SJSA1 (cell line): ENCODE measurements around the gene LMBR1. TPM values are rescaled to one million over a fixed set of nuclear protein-coding genes. Genes with fewer than 3 reads are reported as not detected.
"Not testable (repeated sequence)": the region's sequence is repeated elsewhere in the genome, so short reads cannot be mapped to it uniquely, and the experiment has no call there.

Experiments
- DNase-seq, 2 experiments: peaks; one replicate each; pipeline ENCODE4 v3.0.0-alpha.2; 2015 to 2020; ENCODE audit warnings: low spot score in 2 of 2, low read depth in 1 of 2
- H3K27ac ChIP-seq: fragments of 250-450 bp; sonication (Bioruptor Pico); 2 replicates; pipeline ENCODE4 v1.5.1; 2020; ENCODE audit warnings: mild to moderate bottlenecking, moderate library complexity
- H3K27me3 ChIP-seq: fragments of 250-450 bp; sonication (Bioruptor Pico); replicated peaks from 2 replicates; pipeline ENCODE4 v1.5.1; 2020; ENCODE audit warnings: mild to moderate bottlenecking, moderate library complexity
- H3K36me3 ChIP-seq: fragments of 250-450 bp; sonication (Bioruptor Pico); 2 replicates; pipeline ENCODE4 v1.5.1; 2020; ENCODE audit warnings: mild to moderate bottlenecking
- H3K4me1 ChIP-seq: fragments of 250-450 bp; sonication (Bioruptor Pico); replicated peaks from 2 replicates; pipeline ENCODE4 v1.6.1; 2021; ENCODE audit warnings: mild to moderate bottlenecking
- H3K4me3 ChIP-seq: fragments of 250-450 bp; sonication (Bioruptor Pico); 2 replicates; pipeline ENCODE4 v1.5.1; 2020; ENCODE audit warnings: mild to moderate bottlenecking
- H3K9me3 ChIP-seq: fragments of 250-450 bp; sonication (Bioruptor Pico); replicated peaks from 2 replicates; pipeline ENCODE4 v1.5.1; 2020; ENCODE audit warnings: mild to moderate bottlenecking
- total RNA-seq: library from RNA; depleted of rRNA; stranded (reverse); fragments of >200 nt; shearing (Covaris generic); gene quantifications from 2 replicates; pipeline ENCODE4 v1.2.3, GENCODE V29; 2014

Gene LMBR1
- total RNA-seq, 1 experiment from 2014 or later: 16.8 TPM

DNA sequence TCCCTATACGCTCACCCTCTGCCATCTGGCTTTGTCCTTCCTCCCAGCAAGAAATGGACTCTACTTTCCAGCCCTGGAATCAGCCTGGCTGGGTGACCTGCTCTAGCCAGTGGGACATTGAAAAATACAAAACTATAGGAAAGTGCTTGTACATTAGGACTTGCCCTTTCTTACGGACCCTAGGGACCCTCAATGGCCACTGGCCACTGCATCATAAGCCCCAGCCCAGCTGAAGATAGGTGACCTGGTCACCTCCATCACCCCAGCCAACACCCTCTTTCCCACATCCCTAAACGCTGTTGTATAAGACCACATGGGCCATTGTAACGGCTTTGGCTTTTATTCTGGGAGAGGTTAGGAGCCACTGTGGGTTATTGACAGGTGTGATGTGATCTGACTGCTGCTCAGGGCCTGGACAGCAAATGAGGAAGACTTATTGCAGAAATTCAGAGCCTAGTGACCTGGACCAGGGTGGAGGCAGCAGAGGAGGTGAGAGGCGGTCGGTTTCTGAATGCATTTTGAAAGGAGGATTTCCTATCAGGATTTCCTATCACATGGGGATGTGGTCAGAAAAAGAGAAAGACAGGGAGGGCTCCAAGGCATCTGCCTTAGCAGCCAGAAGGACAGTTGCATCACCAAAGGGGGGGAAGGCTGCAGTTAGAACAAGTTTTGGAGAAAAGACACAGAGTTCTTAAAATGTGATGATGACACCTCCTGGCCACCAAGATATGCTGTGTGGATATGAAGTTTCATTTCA lies 2.2 kb upstream of the LMBR1 start:
- Histone ChIP-seq H3K36me3 (peaks cover 3% of the 10 kb centered on the region; the same call in 1 of the 2 replicates), H3K27ac (no peak overlapping the region), H3K27me3 (no peaks in the 10 kb centered on the region), H3K4me1 (peaks cover 5% of the 10 kb centered on the region), H3K4me3 (no peak overlapping the region), H3K9me3 (0 out of 2 replicates have a peak, but pooled peaks cover 2% of the 10 kb centered on the region)
- DNase-seq: no peak

DNA sequence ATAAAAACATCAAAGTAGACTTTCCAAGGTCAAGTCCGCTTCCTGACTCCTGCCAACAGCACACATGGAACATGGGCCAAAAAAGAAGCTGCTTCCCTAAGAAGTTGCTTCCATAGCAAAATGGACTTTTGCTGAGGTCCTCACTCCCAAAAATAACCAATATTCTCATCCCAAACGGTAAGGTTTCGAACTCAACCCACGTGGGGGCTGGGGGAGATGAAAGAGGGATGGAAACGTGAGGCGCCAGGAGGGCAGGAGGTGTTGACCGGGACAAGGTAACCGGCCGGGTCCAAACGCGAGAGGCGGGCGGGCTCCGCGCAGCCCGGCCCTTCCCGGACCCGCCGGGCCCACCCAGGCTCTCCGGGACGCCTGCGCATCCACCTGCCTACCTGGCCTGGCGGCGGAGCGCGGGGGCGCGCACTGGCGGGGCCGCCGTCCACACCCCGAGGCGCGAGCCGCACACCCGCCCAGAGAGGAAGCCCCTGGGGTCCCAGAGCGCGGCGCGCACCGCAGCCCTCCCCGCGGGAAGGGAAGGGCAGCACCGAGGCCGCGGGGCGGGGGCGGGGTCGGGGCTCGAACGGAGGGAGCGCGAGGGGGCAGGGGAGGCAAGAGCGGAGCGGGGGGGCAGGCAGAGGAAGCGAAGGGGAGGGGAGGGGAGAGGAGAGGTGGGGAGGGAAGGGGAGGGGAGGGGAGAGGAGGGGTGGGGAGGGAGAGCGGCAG lies 742 bp downstream of the LMBR1 start:
- Histone ChIP-seq H3K27ac (no peak overlapping the region), H3K27me3 (no peaks in the 10 kb centered on the region), H3K4me1 (peaks cover 5% of the 10 kb centered on the region), H3K36me3 (peaks cover 3% of the 10 kb centered on the region; the same call in 1 of the 2 replicates), H3K9me3 (0 out of 2 replicates have a peak, but pooled peaks cover 5% of the 10 kb centered on the region), H3K4me3 (peak overlapping the region; percentile 90)
- no peak for DNase-seq

DNA sequence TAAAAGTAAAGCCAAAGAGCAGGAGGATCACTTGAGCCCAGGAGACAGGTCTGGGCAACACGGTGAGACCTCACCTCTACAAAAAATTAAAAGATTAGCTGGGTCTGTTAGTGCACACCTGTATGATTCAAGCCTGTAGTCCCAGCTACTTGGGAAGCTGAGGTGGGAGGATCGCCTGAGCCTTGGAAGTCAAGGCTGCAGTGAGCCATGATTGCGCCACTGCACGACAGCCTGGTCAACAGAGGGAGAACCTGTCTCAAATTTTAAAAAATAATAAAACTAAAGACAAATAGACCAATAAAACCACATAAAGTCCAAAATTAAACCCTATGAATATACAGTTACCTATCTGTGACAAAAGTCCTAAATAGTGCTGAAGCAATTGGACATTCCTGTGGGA lies 3.2 kb downstream of the LMBR1 start:
- H3K27me3 ChIP-seq: no peaks in the 10 kb centered on the region
- DNase-seq: no peak
- H3K4me1 ChIP-seq: peaks cover 5% of the 10 kb centered on the region
- no peak overlapping the region for H3K27ac ChIP-seq
- peaks cover 3% of the 10 kb centered on the region; the same call in 1 of the 2 replicates for H3K36me3 ChIP-seq
- H3K9me3 ChIP-seq: 0 out of 2 replicates have a peak, but pooled peaks cover 5% of the 10 kb centered on the region
- H3K4me3 ChIP-seq: no peak overlapping the region

DNA sequence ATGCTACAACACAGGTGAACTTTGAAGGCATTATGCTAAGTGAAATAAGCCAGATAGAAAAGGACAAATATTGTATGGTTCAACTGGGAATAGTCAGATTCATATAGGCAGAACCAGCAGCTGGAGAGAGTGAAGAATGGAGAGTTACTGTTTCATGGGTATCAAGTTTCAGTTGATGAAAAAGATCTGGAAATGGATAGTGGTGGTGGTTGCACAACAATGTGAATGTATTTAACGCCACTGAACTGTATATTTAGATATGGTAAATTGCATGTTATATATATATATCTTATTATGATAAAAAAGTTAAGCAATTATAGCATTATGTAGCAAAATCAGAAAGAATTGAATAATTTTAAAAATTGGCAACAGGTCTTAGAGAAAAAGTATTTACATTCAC lies 3.9 kb downstream of the LMBR1 start:
- Histone ChIP-seq H3K27ac (no peak overlapping the region), H3K27me3 (no peaks in the 10 kb centered on the region), H3K4me1 (peaks cover 5% of the 10 kb centered on the region), H3K4me3 (no peak overlapping the region), H3K36me3 (peaks cover 3% of the 10 kb centered on the region; the same call in 1 of the 2 replicates), H3K9me3 (0 out of 2 replicates have a peak, but pooled peaks cover 5% of the 10 kb centered on the region)
- no peak for DNase-seq

DNA sequence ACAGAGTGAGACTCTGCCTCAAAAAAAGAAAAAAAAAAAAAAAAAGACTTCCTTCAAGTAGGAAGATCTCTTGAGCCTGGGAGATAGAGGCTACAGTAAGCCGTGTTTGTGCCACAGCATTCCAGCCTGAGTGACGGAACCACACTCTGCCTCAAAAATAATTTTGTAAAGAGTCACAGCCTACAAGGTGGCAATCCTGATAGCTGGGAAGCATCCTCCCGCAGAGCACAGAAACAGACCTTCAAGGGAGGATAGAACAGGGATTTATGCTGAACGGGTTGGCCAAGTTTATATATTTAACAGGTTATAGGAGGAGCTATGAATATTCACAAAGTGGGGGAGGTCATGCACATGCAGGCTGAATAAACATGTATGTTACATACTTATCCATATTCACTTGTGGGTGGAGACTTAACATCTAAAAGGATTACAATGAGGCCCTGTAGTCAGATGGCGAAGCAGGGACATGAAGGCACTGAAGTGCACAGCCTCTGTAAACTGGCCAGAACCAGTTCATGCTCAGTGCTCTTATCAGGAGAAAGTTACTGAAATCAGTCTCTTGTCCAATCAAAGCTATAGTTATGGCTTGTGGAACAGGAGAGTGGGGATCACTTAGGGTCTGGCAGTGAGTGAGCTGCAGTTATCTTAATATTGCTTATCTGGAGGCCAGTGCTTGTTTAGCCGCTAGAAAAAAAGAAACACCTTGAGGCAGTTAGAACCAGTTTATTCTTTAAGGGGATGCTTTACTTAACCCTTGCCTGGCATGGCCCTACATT lies 6.8 kb downstream of the LMBR1 start:
- no peak overlapping the region for H3K27ac ChIP-seq
- H3K9me3 ChIP-seq: 0 out of 2 replicates have a peak, but pooled peaks cover 3% of the 10 kb centered on the region
- DNase-seq: no peak
- no peaks in the 10 kb centered on the region for H3K36me3 ChIP-seq
- no peak overlapping the region for H3K4me3 ChIP-seq
- H3K27me3 ChIP-seq: no peaks in the 10 kb centered on the region
- H3K4me1 ChIP-seq: no peaks in the 10 kb centered on the region

DNA sequence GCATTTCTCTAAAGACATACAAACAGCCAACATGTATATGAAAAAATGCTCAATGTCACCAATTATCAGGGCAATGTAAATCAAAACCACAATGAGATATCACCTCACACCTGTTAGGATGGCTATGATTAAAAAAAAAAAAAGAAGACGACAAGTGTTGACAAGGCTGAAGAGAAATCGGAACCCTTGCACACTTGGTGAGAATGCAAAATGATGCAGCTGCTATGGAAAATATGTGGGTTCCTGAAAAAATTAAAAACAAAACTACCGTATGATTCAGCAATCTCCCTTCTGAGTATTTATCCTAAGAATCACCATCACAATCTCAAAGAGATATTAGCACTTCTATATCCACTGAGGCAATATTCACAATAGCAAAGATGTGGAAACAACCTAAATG lies 11.3 kb downstream of the LMBR1 start:
- DNase-seq: no peak
- Histone ChIP-seq H3K4me1 (no peaks in the 10 kb centered on the region), H3K9me3 (no peaks in the 10 kb centered on the region), H3K27ac (no peak overlapping the region), H3K27me3 (no peaks in the 10 kb centered on the region), H3K36me3 (no peaks in the 10 kb centered on the region), H3K4me3 (no peak overlapping the region)

DNA sequence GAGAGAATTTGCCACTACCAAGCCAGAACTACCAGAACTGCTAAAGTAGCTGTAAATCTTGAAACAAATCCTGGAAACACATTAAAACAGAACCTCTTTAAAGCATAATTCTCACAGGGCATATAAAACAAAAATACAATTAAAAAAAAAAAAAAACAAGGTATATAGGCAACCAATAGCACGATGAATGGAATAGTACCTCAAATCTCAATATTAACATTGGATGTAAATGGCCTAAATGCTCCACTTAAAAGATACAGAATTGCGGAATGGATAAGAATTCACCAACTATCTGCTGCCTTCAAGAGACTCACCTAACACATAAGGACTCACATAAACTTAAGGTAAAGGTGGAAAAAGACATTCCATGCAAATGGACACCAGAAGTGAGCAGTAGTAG lies 17.2 kb downstream of the LMBR1 start:
- H3K9me3 ChIP-seq: 0 out of 2 replicates have a peak, but pooled peaks cover 3% of the 10 kb centered on the region
- no peak for DNase-seq
- H3K27me3 ChIP-seq: no peaks in the 10 kb centered on the region
- H3K27ac ChIP-seq: no peak overlapping the region
- H3K4me3 ChIP-seq: no peak overlapping the region
- no peaks in the 10 kb centered on the region for H3K36me3 ChIP-seq
- H3K4me1 ChIP-seq: no peaks in the 10 kb centered on the region

DNA sequence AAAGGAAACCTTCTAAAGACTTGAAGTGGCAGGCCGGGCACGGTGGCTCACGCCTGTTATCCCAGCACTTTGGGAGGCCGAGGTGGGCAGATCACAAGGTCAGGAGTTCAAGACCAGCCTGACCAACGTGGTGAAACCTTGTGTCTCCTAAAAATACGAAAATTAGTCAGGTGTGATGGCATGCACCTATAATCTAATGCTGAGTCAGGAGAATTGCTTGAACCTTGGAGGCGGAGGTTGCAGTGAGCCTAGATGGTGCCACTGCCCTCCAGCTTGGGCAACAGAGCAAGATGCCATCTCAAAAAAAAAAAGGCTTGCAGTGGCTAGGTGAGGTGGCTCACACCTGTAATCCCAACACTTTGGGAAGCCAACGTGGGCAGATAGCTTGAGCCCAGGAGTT lies 24.6 kb downstream of the LMBR1 start:
- not testable (repeated sequence) for H3K9me3 ChIP-seq, DNase-seq, H3K4me1 ChIP-seq, H3K27me3 ChIP-seq, H3K4me3 ChIP-seq, H3K36me3 ChIP-seq, H3K27ac ChIP-seq

DNA sequence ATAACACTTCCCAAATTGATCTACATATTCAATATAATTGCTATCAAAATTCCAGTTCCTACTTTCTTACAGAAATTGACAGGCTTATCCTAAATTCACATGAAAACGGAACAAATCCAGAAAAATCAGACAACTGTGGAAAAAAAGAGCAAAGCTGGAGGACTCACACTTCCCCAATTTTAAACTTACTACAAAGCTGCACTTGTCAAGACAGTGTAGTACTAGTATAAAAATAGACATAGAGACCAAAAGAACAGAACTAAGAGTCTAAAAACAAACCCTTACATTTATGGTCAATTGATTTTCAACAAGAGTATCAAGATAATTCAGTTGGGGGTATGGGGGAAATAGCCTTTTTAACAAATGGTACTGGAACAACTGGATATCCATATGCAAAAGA lies 27.5 kb downstream of the LMBR1 start:
- H3K27ac ChIP-seq: no peak overlapping the region
- no peaks in the 10 kb centered on the region for H3K9me3 ChIP-seq
- no peak overlapping the region for H3K4me3 ChIP-seq
- no peak for DNase-seq
- no peaks in the 10 kb centered on the region for H3K27me3 ChIP-seq
- no peaks in the 10 kb centered on the region for H3K36me3 ChIP-seq
- no peaks in the 10 kb centered on the region for H3K4me1 ChIP-seq

DNA sequence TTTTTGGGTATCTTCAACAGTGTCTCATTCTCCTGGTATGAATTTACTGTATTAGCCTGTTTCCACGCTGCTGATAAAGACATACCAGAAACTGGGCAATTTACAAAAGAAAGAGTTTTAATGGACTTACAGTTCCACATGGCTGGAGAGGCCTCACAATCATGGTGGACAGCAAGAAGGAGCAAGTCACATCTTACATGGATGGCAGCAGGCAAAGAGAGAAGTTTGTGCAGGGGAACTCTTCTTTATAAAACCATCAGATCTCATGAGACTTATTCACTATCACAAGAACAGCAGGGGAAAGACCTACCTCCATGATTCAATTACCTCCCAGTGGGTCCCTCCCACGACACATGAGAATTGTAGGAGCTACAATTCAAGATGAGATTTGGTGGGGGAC lies 31.0 kb downstream of the LMBR1 start:
- not testable (repeated sequence) for DNase-seq, H3K4me3 ChIP-seq, H3K4me1 ChIP-seq, H3K27me3 ChIP-seq, H3K27ac ChIP-seq, H3K36me3 ChIP-seq, H3K9me3 ChIP-seq

DNA sequence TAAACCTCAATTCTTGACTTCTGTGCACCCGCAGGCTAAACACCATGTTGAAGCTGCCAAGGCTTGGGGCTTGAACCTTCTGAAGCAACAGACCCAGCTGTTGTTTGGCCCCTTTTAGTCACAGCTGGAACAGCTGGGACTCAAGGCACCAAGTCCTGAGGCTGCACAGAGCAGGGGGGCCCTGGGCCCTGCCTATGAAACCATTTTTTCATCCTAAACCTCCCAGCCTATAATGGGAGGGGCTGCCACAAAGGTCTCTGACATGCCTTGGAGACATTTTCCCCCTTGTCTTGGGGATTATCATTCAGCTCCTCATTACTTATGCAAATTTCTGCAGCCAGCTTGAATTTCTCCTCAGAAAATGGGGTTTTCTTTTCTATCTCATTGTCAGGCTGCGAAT lies 31.8 kb downstream of the LMBR1 start:
- H3K27me3 ChIP-seq: no peaks in the 10 kb centered on the region
- H3K9me3 ChIP-seq: no peaks in the 10 kb centered on the region
- no peaks in the 10 kb centered on the region for H3K36me3 ChIP-seq
- H3K4me3 ChIP-seq: no peak overlapping the region
- no peak overlapping the region for H3K27ac ChIP-seq
- no peaks in the 10 kb centered on the region for H3K4me1 ChIP-seq
- no peak for DNase-seq

DNA sequence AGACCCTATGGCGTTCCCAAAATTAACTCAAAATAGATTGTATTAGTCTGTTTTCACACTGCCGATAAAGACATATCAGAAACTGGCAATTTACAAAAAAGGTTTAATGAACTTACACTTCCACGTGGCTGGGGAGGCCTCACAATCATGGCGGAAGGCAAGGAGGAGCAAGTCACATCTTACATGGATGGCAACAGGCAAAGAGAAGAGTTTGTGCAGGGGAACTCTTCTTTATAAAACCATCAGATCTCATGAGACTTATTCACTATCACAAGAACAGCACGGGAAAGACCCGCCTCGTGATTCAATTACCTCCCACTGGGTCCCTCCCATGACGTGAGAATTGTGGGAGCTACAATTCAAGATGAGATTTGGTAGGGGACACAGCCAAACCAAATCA lies 32.9 kb downstream of the LMBR1 start:
- H3K9me3 ChIP-seq, DNase-seq, H3K4me1 ChIP-seq, H3K27me3 ChIP-seq, H3K36me3 ChIP-seq, H3K27ac ChIP-seq, H3K4me3 ChIP-seq: not testable (repeated sequence)

DNA sequence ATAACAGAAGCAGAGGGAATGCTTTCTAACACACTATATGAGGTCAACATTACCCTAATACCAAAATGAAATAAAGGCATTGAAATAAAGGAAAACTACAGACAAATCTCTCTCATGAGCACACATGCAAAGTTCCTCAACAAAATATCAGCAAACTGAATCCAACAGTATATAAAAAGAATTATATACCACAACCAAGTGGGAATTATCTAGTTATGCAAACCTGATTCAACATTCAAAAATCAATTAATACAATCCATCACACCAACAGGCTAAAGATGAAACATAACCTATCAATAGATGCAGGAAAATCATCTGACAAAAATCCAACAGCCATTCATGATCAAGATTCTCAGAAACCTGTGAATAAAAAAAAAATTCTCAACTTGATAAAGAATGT lies 34.5 kb downstream of the LMBR1 start:
- Histone ChIP-seq H3K36me3 (no peaks in the 10 kb centered on the region), H3K27ac (no peak overlapping the region), H3K4me3 (no peak overlapping the region), H3K4me1 (no peaks in the 10 kb centered on the region), H3K27me3 (no peaks in the 10 kb centered on the region), H3K9me3 (no peaks in the 10 kb centered on the region)
- DNase-seq: no peak

DNA sequence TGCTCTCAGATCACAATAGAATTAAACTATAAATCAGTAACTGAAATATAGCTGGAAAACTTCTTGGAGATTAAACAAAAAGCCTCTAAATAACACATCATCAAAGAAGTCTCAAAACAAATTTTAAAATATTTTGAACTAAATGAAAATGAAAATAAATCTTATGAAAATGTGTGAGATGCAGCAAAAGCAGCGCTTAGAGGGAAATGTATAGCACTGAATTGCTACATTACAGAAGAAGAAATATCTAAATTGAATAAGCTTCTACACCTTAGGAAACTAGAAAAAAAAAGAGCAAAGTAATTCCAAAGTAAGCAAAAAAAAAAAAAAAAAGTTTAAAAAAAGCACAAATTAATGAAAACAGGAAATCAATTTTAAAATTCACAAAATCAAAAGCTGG lies 35.2 kb downstream of the LMBR1 start:
- Histone ChIP-seq H3K36me3 (no peaks in the 10 kb centered on the region), H3K27me3 (no peaks in the 10 kb centered on the region), H3K4me1 (no peaks in the 10 kb centered on the region), H3K27ac (no peak overlapping the region), H3K4me3 (no peak overlapping the region), H3K9me3 (no peaks in the 10 kb centered on the region)
- no peak for DNase-seq
